ENCODE measurements around the gene KMT2E.
"Not testable (repeated sequence)": the region's sequence is repeated elsewhere in the genome, so short reads cannot be mapped to it uniquely, and the experiment has no call there.

KMT2E gene

GRCh38 chr7:104972500-104972899 is 41.5 kb upstream of the KMT2E start:
- H3K27ac ChIP-seq (ENCODE audit: low read depth, low read length): no peak overlapping the region
- no peak overlapping the region for H3K9ac ChIP-seq (ENCODE audit: low read length in 5 of 5)
- H3K27me3 ChIP-seq (ENCODE audit: control insufficient read depth in 5 of 5, insufficient read depth in 4 of 5, low read length in 5 of 5): no peaks in the 10 kb centered on the region
- H3K4me3 ChIP-seq (ENCODE audit: low read depth in 1 of 5, low read length in 5 of 5): no peak overlapping the region
- H3K36me3 ChIP-seq (ENCODE audit: control insufficient read depth in 5 of 5, insufficient read depth in 5 of 5, low read length in 5 of 5): no peaks in the 10 kb centered on the region
- no peaks in the 10 kb centered on the region for H3K9me3 ChIP-seq (ENCODE audit: control insufficient read depth in 5 of 5, low read length in 5 of 5)
- H3K4me1 ChIP-seq (ENCODE audit: control insufficient read depth in 5 of 5, insufficient read depth in 5 of 5, low read length in 5 of 5): peaks cover 11 to 39% (median 36%) of the 10 kb centered on the region in 5 donors

- no peaks in the 10 kb centered on the region for H3K27me3 ChIP-seq (ENCODE audit: control insufficient read depth in 5 of 5, insufficient read depth in 4 of 5, low read length in 5 of 5)
- H3K9ac ChIP-seq (ENCODE audit: low read length in 5 of 5): peak overlapping the region in 1 of 5 donors; percentile 13
- no peak overlapping the region for H3K4me3 ChIP-seq (ENCODE audit: low read depth in 1 of 5, low read length in 5 of 5)
- H3K4me1 ChIP-seq (ENCODE audit: control insufficient read depth in 5 of 5, insufficient read depth in 5 of 5, low read length in 5 of 5): peaks cover 11 to 46% (median 43%) of the 10 kb centered on the region in 5 donors
- H3K27ac ChIP-seq (ENCODE audit: low read depth, low read length): peak overlapping the region; percentile 88
- no peaks in the 10 kb centered on the region for H3K9me3 ChIP-seq (ENCODE audit: control insufficient read depth in 5 of 5, low read length in 5 of 5)
- H3K36me3 ChIP-seq (ENCODE audit: control insufficient read depth in 5 of 5, insufficient read depth in 5 of 5, low read length in 5 of 5): no peaks in the 10 kb centered on the region
These were observed 40.8 kb upstream of the KMT2E start for GRCh38 chr7:104973227-104973626.

GRCh38 chr7:104973909-104974415 is 40.0 kb upstream of the KMT2E start:
- Histone ChIP-seq H3K9ac (ENCODE audit: low read length in 5 of 5) (peak overlapping the region in 1 of 5 donors; percentile 5), H3K9me3 (ENCODE audit: control insufficient read depth in 5 of 5, low read length in 5 of 5) (no peaks in the 10 kb centered on the region), H3K36me3 (ENCODE audit: control insufficient read depth in 5 of 5, insufficient read depth in 5 of 5, low read length in 5 of 5) (no peaks in the 10 kb centered on the region), H3K27me3 (ENCODE audit: control insufficient read depth in 5 of 5, insufficient read depth in 4 of 5, low read length in 5 of 5) (no peaks in the 10 kb centered on the region), H3K4me3 (ENCODE audit: low read depth in 1 of 5, low read length in 5 of 5) (peak overlapping the region in 1 of 5 donors; percentile 19), H3K27ac (ENCODE audit: low read depth, low read length) (peak overlapping the region; percentile 88), H3K4me1 (ENCODE audit: control insufficient read depth in 5 of 5, insufficient read depth in 5 of 5, low read length in 5 of 5) (peaks cover 11 to 51% (median 48%) of the 10 kb centered on the region in 5 donors)

- peaks cover 14 to 65% (median 61%) of the 10 kb centered on the region in 5 donors for H3K4me1 ChIP-seq (ENCODE audit: control insufficient read depth in 5 of 5, insufficient read depth in 5 of 5, low read length in 5 of 5)
- not testable (repeated sequence) for H3K9ac ChIP-seq (ENCODE audit: low read length in 5 of 5); H3K36me3 ChIP-seq (ENCODE audit: control insufficient read depth in 5 of 5, insufficient read depth in 5 of 5, low read length in 5 of 5); H3K4me3 ChIP-seq (ENCODE audit: low read depth in 1 of 5, low read length in 5 of 5); H3K27ac ChIP-seq (ENCODE audit: low read depth, low read length); H3K9me3 ChIP-seq (ENCODE audit: control insufficient read depth in 5 of 5, low read length in 5 of 5); H3K27me3 ChIP-seq (ENCODE audit: control insufficient read depth in 5 of 5, insufficient read depth in 4 of 5, low read length in 5 of 5)
These were observed 38.5 kb upstream of the KMT2E start for GRCh38 chr7:104975553-104975952.

GRCh38 chr7:104976966-104977636 is 36.9 kb upstream of the KMT2E start:
- Histone ChIP-seq H3K9me3 (ENCODE audit: control insufficient read depth in 5 of 5, low read length in 5 of 5) (no peaks in the 10 kb centered on the region), H3K4me1 (ENCODE audit: control insufficient read depth in 5 of 5, insufficient read depth in 5 of 5, low read length in 5 of 5) (peaks cover 14 to 68% (median 62%) of the 10 kb centered on the region in 5 donors), H3K27me3 (ENCODE audit: control insufficient read depth in 5 of 5, insufficient read depth in 4 of 5, low read length in 5 of 5) (no peaks in the 10 kb centered on the region), H3K36me3 (ENCODE audit: control insufficient read depth in 5 of 5, insufficient read depth in 5 of 5, low read length in 5 of 5) (no peaks in the 10 kb centered on the region), H3K27ac (ENCODE audit: low read depth, low read length) (peak overlapping the region; percentile 99), H3K9ac (ENCODE audit: low read length in 5 of 5) (no peak overlapping the region), H3K4me3 (ENCODE audit: low read depth in 1 of 5, low read length in 5 of 5) (no peak overlapping the region)

GRCh38 chr7:104978460-104978859 is 35.5 kb upstream of the KMT2E start:
- Histone ChIP-seq H3K9ac (ENCODE audit: low read length in 5 of 5) (peak overlapping the region in 4 of 5 donors; percentile 4 to 52 (median 28)), H3K4me1 (ENCODE audit: control insufficient read depth in 5 of 5, insufficient read depth in 5 of 5, low read length in 5 of 5) (peaks cover 17 to 75% (median 66%) of the 10 kb centered on the region in 5 donors), H3K9me3 (ENCODE audit: control insufficient read depth in 5 of 5, low read length in 5 of 5) (no peaks in the 10 kb centered on the region), H3K27me3 (ENCODE audit: control insufficient read depth in 5 of 5, insufficient read depth in 4 of 5, low read length in 5 of 5) (no peaks in the 10 kb centered on the region), H3K4me3 (ENCODE audit: low read depth in 1 of 5, low read length in 5 of 5) (no peak overlapping the region), H3K36me3 (ENCODE audit: control insufficient read depth in 5 of 5, insufficient read depth in 5 of 5, low read length in 5 of 5) (no peaks in the 10 kb centered on the region), H3K27ac (ENCODE audit: low read depth, low read length) (peak overlapping the region; percentile 99)

- Histone ChIP-seq H3K9ac (ENCODE audit: low read length in 5 of 5) (peak overlapping the region in 3 of 5 donors; percentile 45 to 79 (median 52)), H3K4me1 (ENCODE audit: control insufficient read depth in 5 of 5, insufficient read depth in 5 of 5, low read length in 5 of 5) (peaks cover 13 to 70% (median 62%) of the 10 kb centered on the region in 5 donors), H3K4me3 (ENCODE audit: low read depth in 1 of 5, low read length in 5 of 5) (no peak overlapping the region), H3K27ac (ENCODE audit: low read depth, low read length) (peak overlapping the region; percentile 99), H3K36me3 (ENCODE audit: control insufficient read depth in 5 of 5, insufficient read depth in 5 of 5, low read length in 5 of 5) (no peaks in the 10 kb centered on the region), H3K9me3 (ENCODE audit: control insufficient read depth in 5 of 5, low read length in 5 of 5) (no peaks in the 10 kb centered on the region), H3K27me3 (ENCODE audit: control insufficient read depth in 5 of 5, insufficient read depth in 4 of 5, low read length in 5 of 5) (no peaks in the 10 kb centered on the region)
These were observed 34.7 kb upstream of the KMT2E start for GRCh38 chr7:104979167-104979841.

GRCh38 chr7:104980440-104980839 is 33.6 kb upstream of the KMT2E start:
- Histone ChIP-seq H3K4me1 (ENCODE audit: control insufficient read depth in 5 of 5, insufficient read depth in 5 of 5, low read length in 5 of 5) (peaks cover 13 to 78% (median 71%) of the 10 kb centered on the region in 5 donors), H3K27me3 (ENCODE audit: control insufficient read depth in 5 of 5, insufficient read depth in 4 of 5, low read length in 5 of 5) (no peaks in the 10 kb centered on the region), H3K4me3 (ENCODE audit: low read depth in 1 of 5, low read length in 5 of 5) (no peak overlapping the region), H3K27ac (ENCODE audit: low read depth, low read length) (peak overlapping the region; percentile 99), H3K9me3 (ENCODE audit: control insufficient read depth in 5 of 5, low read length in 5 of 5) (no peaks in the 10 kb centered on the region), H3K36me3 (ENCODE audit: control insufficient read depth in 5 of 5, insufficient read depth in 5 of 5, low read length in 5 of 5) (no peaks in the 10 kb centered on the region), H3K9ac (ENCODE audit: low read length in 5 of 5) (no peak overlapping the region)

- Histone ChIP-seq H3K4me1 (ENCODE audit: control insufficient read depth in 5 of 5, insufficient read depth in 5 of 5, low read length in 5 of 5) (peaks cover 13 to 84% (median 74%) of the 10 kb centered on the region in 5 donors), H3K9ac (ENCODE audit: low read length in 5 of 5) (peak overlapping the region in 2 of 5 donors; percentile 32 to 52)
These were observed 32.9 kb upstream of the KMT2E start for GRCh38 chr7:104980841-104981671.

More at GRCh38 chr7:104980841-104981671, 32.9 kb upstream of the KMT2E start:
- H3K27me3 ChIP-seq (ENCODE audit: control insufficient read depth in 5 of 5, insufficient read depth in 4 of 5, low read length in 5 of 5): no peaks in the 10 kb centered on the region
- H3K27ac ChIP-seq (ENCODE audit: low read depth, low read length): peak overlapping the region; percentile 99
- H3K36me3 ChIP-seq (ENCODE audit: control insufficient read depth in 5 of 5, insufficient read depth in 5 of 5, low read length in 5 of 5): no peaks in the 10 kb centered on the region
- no peaks in the 10 kb centered on the region for H3K9me3 ChIP-seq (ENCODE audit: control insufficient read depth in 5 of 5, low read length in 5 of 5)
- no peak overlapping the region for H3K4me3 ChIP-seq (ENCODE audit: low read depth in 1 of 5, low read length in 5 of 5)
